ENCODE data around the gene CADM1. TPM values are rescaled to one million over a fixed set of nuclear protein-coding genes. Genes with fewer than 3 reads are reported as not detected.

Gene CADM1
- total and polyA plus RNA-seq, 2 experiments from 2014 or later, result 48.4 to 54.3 TPM

- no peak overlapping the region for H3K27ac ChIP-seq
- H2AFZ ChIP-seq, result no peak overlapping the region
- no peaks in the 10 kb centered on the region for H3K9me2 ChIP-seq (replicated peaks; ENCODE audit: insufficient read depth)
- H3K4me3 ChIP-seq, result no peak overlapping the region
- H3K4me2 ChIP-seq, result no peak overlapping the region
- H3K79me2 ChIP-seq, result no peaks in the 10 kb centered on the region
- no peaks in the 10 kb centered on the region for H3K9me3 ChIP-seq (ENCODE audit: low read depth)
- 80% methylated on average over 9 of the region's 9 CpGs for WGBS (ENCODE audit: low lambda C conversion rate, missing lambda C conversion rate)
- peaks cover 10% of the 10 kb centered on the region for H3K27me3 ChIP-seq
- TF ChIP-seq EZH2 (IDR thresholded peaks at IDR 0.05; ENCODE audit: borderline replicate concordance), result no peak
- TF ChIP-seq EZH2phosphoT487 (IDR thresholded peaks at IDR 0.05; ENCODE audit: low read depth, severe bottlenecking, unreplicated experiment), result no peak
- TF ChIP-seq, protein P1, sequence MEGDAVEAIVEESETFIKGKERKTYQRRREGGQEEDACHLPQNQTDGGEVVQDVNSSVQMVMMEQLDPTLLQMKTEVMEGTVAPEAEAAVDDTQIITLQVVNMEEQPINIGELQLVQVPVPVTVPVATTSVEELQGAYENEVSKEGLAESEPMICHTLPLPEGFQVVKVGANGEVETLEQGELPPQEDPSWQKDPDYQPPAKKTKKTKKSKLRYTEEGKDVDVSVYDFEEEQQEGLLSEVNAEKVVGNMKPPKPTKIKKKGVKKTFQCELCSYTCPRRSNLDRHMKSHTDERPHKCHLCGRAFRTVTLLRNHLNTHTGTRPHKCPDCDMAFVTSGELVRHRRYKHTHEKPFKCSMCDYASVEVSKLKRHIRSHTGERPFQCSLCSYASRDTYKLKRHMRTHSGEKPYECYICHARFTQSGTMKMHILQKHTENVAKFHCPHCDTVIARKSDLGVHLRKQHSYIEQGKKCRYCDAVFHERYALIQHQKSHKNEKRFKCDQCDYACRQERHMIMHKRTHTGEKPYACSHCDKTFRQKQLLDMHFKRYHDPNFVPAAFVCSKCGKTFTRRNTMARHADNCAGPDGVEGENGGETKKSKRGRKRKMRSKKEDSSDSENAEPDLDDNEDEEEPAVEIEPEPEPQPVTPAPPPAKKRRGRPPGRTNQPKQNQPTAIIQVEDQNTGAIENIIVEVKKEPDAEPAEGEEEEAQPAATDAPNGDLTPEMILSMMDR (IDR thresholded peaks at IDR 0.05; ENCODE audit: poor library complexity), result no peak
- H3K36me3 ChIP-seq (replicated peaks; ENCODE audit: insufficient read depth, low read depth), result no peaks in the 10 kb centered on the region
- no peaks in the 10 kb centered on the region for H3K4me1 ChIP-seq (ENCODE audit: insufficient read depth)
- H4K20me1 ChIP-seq (ENCODE audit: insufficient read depth, poor library complexity, severe bottlenecking), result no peaks in the 10 kb centered on the region
- no peak for DNase-seq (ENCODE audit: low spot score)
Measured at GRCh38 chr11:115168229-115168671, 336.0 kb downstream of the CADM1 start.

- Histone ChIP-seq H4K20me1 (ENCODE audit: insufficient read depth, poor library complexity, severe bottlenecking) (no peaks in the 10 kb centered on the region), H3K9me3 (ENCODE audit: low read depth) (no peaks in the 10 kb centered on the region), H3K4me3 (no peak overlapping the region), H3K27me3 (peaks cover 10% of the 10 kb centered on the region), H3K79me2 (no peaks in the 10 kb centered on the region), H3K27ac (no peak overlapping the region), H2AFZ (no peak overlapping the region), H3K4me1 (ENCODE audit: insufficient read depth) (no peaks in the 10 kb centered on the region), H3K4me2 (no peak overlapping the region), H3K36me3 (replicated peaks; ENCODE audit: insufficient read depth, low read depth) (no peaks in the 10 kb centered on the region), H3K9me2 (replicated peaks; ENCODE audit: insufficient read depth) (no peaks in the 10 kb centered on the region)
- no peak for DNase-seq (ENCODE audit: low spot score)
- TF ChIP-seq EZH2phosphoT487 (IDR thresholded peaks at IDR 0.05; ENCODE audit: low read depth, severe bottlenecking, unreplicated experiment), result no peak
- TF ChIP-seq, protein P1 (IDR thresholded peaks at IDR 0.05; ENCODE audit: poor library complexity), result no peak
- no peak for TF ChIP-seq EZH2 (IDR thresholded peaks at IDR 0.05; ENCODE audit: borderline replicate concordance)
- 86% methylated on average over 4 of the region's 4 CpGs for WGBS (ENCODE audit: low lambda C conversion rate, missing lambda C conversion rate)
Measured at GRCh38 chr11:115167456-115167855, 336.8 kb downstream of the CADM1 start.

GRCh38 chr11:115166820-115167219 is 337.4 kb downstream of the CADM1 start:
- Histone ChIP-seq H3K9me3 (ENCODE audit: low read depth) (no peaks in the 10 kb centered on the region), H3K79me2 (no peaks in the 10 kb centered on the region), H3K4me1 (ENCODE audit: insufficient read depth) (no peaks in the 10 kb centered on the region), H3K4me2 (no peak overlapping the region), H3K27me3 (peaks cover 10% of the 10 kb centered on the region), H3K27ac (no peak overlapping the region), H3K9me2 (replicated peaks; ENCODE audit: insufficient read depth) (no peaks in the 10 kb centered on the region), H3K4me3 (no peak overlapping the region), H3K36me3 (replicated peaks; ENCODE audit: insufficient read depth, low read depth) (no peaks in the 10 kb centered on the region), H4K20me1 (ENCODE audit: insufficient read depth, poor library complexity, severe bottlenecking) (no peaks in the 10 kb centered on the region), H2AFZ (no peak overlapping the region)
- TF ChIP-seq, protein P1 (IDR thresholded peaks at IDR 0.05; ENCODE audit: poor library complexity), result no peak
- TF ChIP-seq EZH2phosphoT487 (IDR thresholded peaks at IDR 0.05; ENCODE audit: low read depth, severe bottlenecking, unreplicated experiment) (no peak), EZH2 (IDR thresholded peaks at IDR 0.05; ENCODE audit: borderline replicate concordance) (no peak)
- peak; percentile 56 for DNase-seq (ENCODE audit: low spot score)
- WGBS (ENCODE audit: low lambda C conversion rate, missing lambda C conversion rate), result 65% methylated on average over 6 of the region's 6 CpGs

DNA sequence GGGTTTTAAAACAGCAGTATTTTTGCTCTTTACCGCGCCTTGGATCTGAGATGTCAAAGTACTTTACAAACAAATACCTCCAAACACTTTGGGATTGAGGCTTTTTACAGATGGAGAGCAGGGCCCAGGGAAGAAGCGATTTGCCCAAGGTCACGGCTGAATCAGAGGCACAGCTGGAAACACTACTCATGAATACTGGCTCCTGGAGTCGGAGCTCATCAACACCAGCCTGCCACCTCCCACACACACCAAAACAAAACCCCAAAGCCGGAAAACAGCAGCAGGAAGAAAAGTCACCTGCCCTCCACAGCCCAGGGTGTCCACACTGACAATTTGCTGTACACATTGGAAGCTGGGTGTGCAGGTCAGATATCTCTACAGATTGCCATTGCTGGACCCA is 339.4 kb downstream of the CADM1 start:
- Histone ChIP-seq H3K4me1 (ENCODE audit: insufficient read depth) (no peaks in the 10 kb centered on the region), H4K20me1 (ENCODE audit: insufficient read depth, poor library complexity, severe bottlenecking) (no peaks in the 10 kb centered on the region), H3K4me3 (no peak overlapping the region), H3K9me2 (replicated peaks; ENCODE audit: insufficient read depth) (no peaks in the 10 kb centered on the region), H3K27me3 (peaks cover 10% of the 10 kb centered on the region), H3K27ac (no peak overlapping the region), H3K36me3 (replicated peaks; ENCODE audit: insufficient read depth, low read depth) (no peaks in the 10 kb centered on the region), H2AFZ (no peak overlapping the region), H3K79me2 (no peaks in the 10 kb centered on the region), H3K9me3 (ENCODE audit: low read depth) (no peaks in the 10 kb centered on the region), H3K4me2 (no peak overlapping the region)
- WGBS (ENCODE audit: low lambda C conversion rate, missing lambda C conversion rate), result 58% methylated on average over 6 of the region's 6 CpGs
- TF ChIP-seq EZH2phosphoT487 (IDR thresholded peaks at IDR 0.05; ENCODE audit: low read depth, severe bottlenecking, unreplicated experiment) (no peak), EZH2 (IDR thresholded peaks at IDR 0.05; ENCODE audit: borderline replicate concordance) (no peak)
- TF ChIP-seq, protein P1 (IDR thresholded peaks at IDR 0.05; ENCODE audit: poor library complexity), result no peak
- DNase-seq (ENCODE audit: low spot score), result no peak
